Transverse colon (tissue), 4 donors: ENCODE results near the gene HOXC9. TPM values are rescaled to one million over a fixed set of nuclear protein-coding genes. Genes with fewer than 3 reads are reported as not detected.

Experiments used
- DNase-seq: peaks from one replicate; pipeline ENCODE4 v3.0.0-alpha.2; 2019
- H3K27ac ChIP-seq, 4 donors: fragments of 200-600 bp; sonication (generic); 2 replicates each; pipeline ENCODE4 v1.5.1; 2016 to 2018; ENCODE audit warnings: inconsistent platforms in 4 of 4
- H3K27me3 ChIP-seq: fragments of 200-600 bp; sonication (generic); 2 replicates; pipeline ENCODE4 v1.5.1; 2017; ENCODE audit warnings: inconsistent platforms
- H3K36me3 ChIP-seq, 4 donors: fragments of 200-600 bp; sonication (generic); 2 replicates each; pipeline ENCODE4 v1.5.1; 2017 to 2019; ENCODE audit warnings: inconsistent platforms in 4 of 4
- H3K4me1 ChIP-seq, 4 donors: fragments of 200-600 bp; sonication (generic); 2 replicates each; pipeline ENCODE4 v1.5.1; 2017 to 2020; ENCODE audit warnings: inconsistent platforms in 4 of 4
- H3K4me3 ChIP-seq, 4 donors: fragments of 200-600 bp; sonication (generic); 1 replicate in 1 of 4; 2 replicates in 3 of 4; pipeline versions ENCODE4 v1.5.1 to v1.6.1; 2017 to 2019; ENCODE audit warnings: inconsistent platforms in 4 of 4
- H3K9me3 ChIP-seq, 2 donors: fragments of 200-600 bp; sonication (generic); 2 replicates each; pipeline ENCODE4 v1.5.1; 2017 to 2019; ENCODE audit warnings: inconsistent platforms in 2 of 2
- EP300 ChIP-seq: sonication (generic); formaldehyde crosslinking; IDR thresholded peaks from one replicate; pipeline ENCODE4 v1.6.1; 2017; ENCODE audit warnings: antibody characterized with exemption, low read depth
- POLR2A ChIP-seq: fragments of 450-650 bp; IDR thresholded peaks from one replicate; pipeline ENCODE4 v1.6.1; 2016; ENCODE audit warnings: antibody characterized with exemption, mild to moderate bottlenecking, moderate library complexity
- POLR2AphosphoS5 ChIP-seq, 3 donors: sonication (generic); formaldehyde crosslinking; IDR thresholded peaks; one replicate each; pipeline ENCODE4 v1.6.1; 2016; ENCODE audit warnings: antibody characterized with exemption in 3 of 3
- WGBS, 2 donors: methylation state at CpG; one replicate each; pipeline ENCODE4 v1.1.5; 2018; ENCODE audit warnings: low coverage in 1 of 2; 5-methylcytosine and 5-hydroxymethylcytosine counted together
- in situ Hi-C, 4 donors: fragments of 200-750 bp; cut with MboI; loops; one replicate each; pipeline versions ENCODE4 v1.15.0 to v1.15.1; 2017; ENCODE audit warnings: low sequenced_read_pairs in 3 of 4, low pct_ligation_motif_present in 1 of 4, low pct_unique_long_range_greater_than_20kb in 1 of 4
- intact Hi-C: fragments of 100-400 bp; cut with DNase I; formaldehyde crosslinking; loops from one replicate; pipeline ENCODE4 v1.15.1; 2023; ENCODE audit warnings: low total_unique reads
- total RNA-seq, 4 donors: library from RNA; depleted of rRNA; stranded (reverse); fragments of >200 nt; gene quantifications; one replicate each; pipeline ENCODE4 v1.1.0, GENCODE V29; 2016
- TF ChIP-seq, protein P1 (sequence below), 5 experiments: fragments of 200-600 bp in 3 of 5; fragments of 450-650 bp in 2 of 5; sonication (generic) in 3 of 5; IDR thresholded peaks; 1 replicate in 2 of 5; 2 replicates in 3 of 5; pipeline ENCODE4 v1.5.1; 2016 to 2017; ENCODE audit warnings: antibody characterized with exemption in 5 of 5, inconsistent platforms in 3 of 5, mild to moderate bottlenecking in 2 of 5, moderate library complexity in 1 of 5

Gene HOXC9
- total RNA-seq, 4 donors from 2014 or later, result not detected

DNA sequence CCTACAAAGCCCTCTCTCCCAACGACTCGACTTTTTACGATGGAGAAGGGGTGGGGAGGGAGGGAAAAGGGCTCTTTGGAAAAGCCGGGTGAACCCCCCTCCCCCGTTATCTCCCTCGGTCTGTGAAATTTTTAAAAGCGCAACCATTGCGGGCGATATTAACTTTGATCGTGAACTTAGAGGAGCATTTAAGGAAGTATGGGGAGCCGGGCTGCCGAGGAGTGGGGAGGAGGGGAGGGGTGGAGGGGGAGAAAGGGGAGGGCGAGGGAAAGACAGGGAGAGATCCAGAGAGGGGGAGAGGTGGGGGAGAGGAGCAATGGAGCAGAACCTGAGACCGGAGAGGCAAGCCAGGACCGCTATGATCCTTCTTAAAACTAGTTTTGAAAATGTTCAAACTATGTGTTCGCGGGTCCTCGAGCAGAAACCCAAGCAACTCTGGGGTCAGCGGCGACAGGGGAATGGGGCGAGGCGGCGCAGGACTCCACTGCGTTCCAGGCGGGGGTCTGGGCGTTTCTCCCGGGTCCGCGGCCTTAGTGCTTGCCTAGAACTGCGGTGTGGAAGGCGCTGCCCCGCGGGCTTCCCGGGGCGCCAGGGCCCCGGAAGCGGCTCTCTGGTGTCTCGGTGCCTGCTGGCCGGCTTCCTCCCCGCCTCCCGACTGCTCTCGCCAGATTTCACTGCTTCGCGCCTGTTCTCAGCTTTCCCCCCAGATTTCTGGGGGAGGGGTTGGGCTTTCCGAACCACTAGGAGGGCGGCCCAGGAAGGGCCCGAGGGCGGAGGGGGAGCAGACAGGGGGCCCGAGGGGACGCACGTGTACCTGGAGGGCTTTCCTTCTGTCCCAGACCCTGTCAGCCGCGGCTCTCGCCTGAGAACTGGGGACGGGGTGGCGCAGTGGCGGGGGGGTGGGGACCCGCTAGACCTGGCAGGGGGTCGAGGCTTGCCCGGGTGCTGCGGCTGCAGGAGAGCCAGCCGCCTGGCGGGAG lies 25.6 kb upstream of the HOXC9 start, which contains the start of gene HOTAIR:
HOTAIR (minus strand) TSS at position 871 of the 980 bp plus-strand sequence.
- in situ Hi-C loops, result loop anchor here in 1 of 4 donors (25.0 kb wide), 1 partner anchor 187 kb away; no protein-coding TSS in a partner anchor
- DNase-seq, result no peak
- H3K4me1 ChIP-seq, result peaks cover 3 to 37% (median 21%) of the 10 kb centered on the region in 4 donors
- peaks cover 0 to 5% of the 10 kb centered on the region in 2 donors for H3K9me3 ChIP-seq
- no peak within 1 kb of the TSS for H3K27ac ChIP-seq
- peaks cover 100% of the 10 kb centered on the region for H3K27me3 ChIP-seq
- WGBS, 2 donors, result 3 to 13% methylated on average over 13 to 40 of the region's 63 CpGs
- TF ChIP-seq POLR2A, result no peak
- no peak for TF ChIP-seq POLR2AphosphoS5 (IDR thresholded peaks at IDR 0.05)
- TF ChIP-seq, protein P1, sequence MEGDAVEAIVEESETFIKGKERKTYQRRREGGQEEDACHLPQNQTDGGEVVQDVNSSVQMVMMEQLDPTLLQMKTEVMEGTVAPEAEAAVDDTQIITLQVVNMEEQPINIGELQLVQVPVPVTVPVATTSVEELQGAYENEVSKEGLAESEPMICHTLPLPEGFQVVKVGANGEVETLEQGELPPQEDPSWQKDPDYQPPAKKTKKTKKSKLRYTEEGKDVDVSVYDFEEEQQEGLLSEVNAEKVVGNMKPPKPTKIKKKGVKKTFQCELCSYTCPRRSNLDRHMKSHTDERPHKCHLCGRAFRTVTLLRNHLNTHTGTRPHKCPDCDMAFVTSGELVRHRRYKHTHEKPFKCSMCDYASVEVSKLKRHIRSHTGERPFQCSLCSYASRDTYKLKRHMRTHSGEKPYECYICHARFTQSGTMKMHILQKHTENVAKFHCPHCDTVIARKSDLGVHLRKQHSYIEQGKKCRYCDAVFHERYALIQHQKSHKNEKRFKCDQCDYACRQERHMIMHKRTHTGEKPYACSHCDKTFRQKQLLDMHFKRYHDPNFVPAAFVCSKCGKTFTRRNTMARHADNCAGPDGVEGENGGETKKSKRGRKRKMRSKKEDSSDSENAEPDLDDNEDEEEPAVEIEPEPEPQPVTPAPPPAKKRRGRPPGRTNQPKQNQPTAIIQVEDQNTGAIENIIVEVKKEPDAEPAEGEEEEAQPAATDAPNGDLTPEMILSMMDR (IDR thresholded peaks at IDR 0.05), result no peak
- no peak for TF ChIP-seq EP300
- no peaks in the 10 kb centered on the region for H3K36me3 ChIP-seq
- intact Hi-C loops, result no loop called here
- H3K4me3 ChIP-seq, result peak within 1 kb of the TSS in 1 of 4 donors; percentile 27

DNA sequence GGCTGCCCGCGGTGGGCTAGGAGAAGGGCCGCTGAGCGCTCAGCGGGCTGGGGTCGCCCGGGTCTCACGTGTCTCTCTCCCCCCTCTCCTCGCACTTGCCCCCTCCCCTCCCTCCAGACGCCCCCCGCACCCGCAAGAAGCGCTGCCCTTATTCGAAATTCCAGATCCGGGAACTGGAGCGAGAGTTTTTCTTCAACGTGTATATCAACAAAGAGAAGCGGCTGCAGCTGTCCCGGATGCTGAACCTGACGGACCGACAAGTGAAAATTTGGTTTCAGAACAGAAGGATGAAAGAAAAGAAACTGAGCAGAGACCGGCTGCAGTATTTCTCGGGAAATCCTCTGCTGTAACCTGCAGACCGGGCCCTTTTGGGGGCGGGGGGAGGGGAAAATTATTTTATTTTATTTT lies 24.9 kb upstream of the HOXC9 start:
- WGBS, 2 donors, result 32% methylated on average over 13 of the region's 25 CpGs; no CpG with 5 or more reads in 1 of the 2 donors
- TF ChIP-seq POLR2AphosphoS5 (IDR thresholded peaks at IDR 0.05) (no peak), EP300 (no peak), POLR2A (no peak)
- TF ChIP-seq, protein P1 (IDR thresholded peaks at IDR 0.05), result no peak
- Histone ChIP-seq H3K4me3 (peak overlapping the region in 1 of 4 donors; percentile 27), H3K4me1 (peaks cover 3 to 37% (median 21%) of the 10 kb centered on the region in 4 donors), H3K27me3 (peaks cover 100% of the 10 kb centered on the region), H3K9me3 (peaks cover 0 to 5% of the 10 kb centered on the region in 2 donors), H3K36me3 (no peaks in the 10 kb centered on the region), H3K27ac (no peak overlapping the region)
- intact Hi-C loops, result no loop called here
- no peak for DNase-seq
- in situ Hi-C loops, result loop anchor here in 1 of 4 donors (25.0 kb wide), 1 partner anchor 188 kb away; no protein-coding TSS in a partner anchor

DNA sequence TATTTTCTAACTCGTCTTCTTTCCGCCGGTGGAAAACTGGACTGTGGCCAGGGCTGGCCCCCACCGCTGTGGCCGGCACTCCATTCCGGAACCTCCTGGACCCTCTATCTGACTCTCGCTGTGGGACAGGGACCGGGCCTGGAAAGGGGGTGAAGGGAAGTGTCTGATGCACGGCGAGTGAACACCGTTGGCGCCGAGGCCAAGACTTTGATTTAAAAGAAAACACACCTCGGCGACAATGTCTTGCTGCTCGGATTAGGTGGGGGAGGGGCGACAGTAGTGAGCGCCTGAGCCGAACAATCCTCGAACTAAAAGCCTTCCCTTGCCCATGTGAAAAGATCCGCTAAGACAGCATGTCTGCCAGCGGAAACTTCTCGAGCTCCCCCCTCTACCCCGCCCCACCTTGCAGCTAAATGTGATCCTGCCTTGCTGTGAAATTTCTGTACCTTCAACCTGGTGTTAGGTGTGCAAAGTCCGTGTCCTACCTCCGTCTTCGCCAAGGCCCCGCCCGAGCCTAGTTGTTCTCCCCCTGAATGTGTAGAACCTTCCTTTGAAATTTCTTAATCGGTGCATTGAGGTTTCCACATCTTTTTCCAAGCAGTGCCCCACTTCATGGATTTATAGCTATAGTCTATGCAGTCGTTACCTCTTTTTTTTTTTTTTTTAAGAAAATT lies 24.3 kb upstream of the HOXC9 start:
- Histone ChIP-seq H3K4me3 (peak overlapping the region in 1 of 4 donors; percentile 27), H3K27ac (no peak overlapping the region), H3K36me3 (no peaks in the 10 kb centered on the region), H3K9me3 (peaks cover 0 to 5% of the 10 kb centered on the region in 2 donors), H3K4me1 (peaks cover 3 to 37% (median 21%) of the 10 kb centered on the region in 4 donors), H3K27me3 (peaks cover 100% of the 10 kb centered on the region)
- DNase-seq, result no peak
- in situ Hi-C loops, result loop anchor here in 1 of 4 donors (25.0 kb wide), 1 partner anchor 188 kb away; no protein-coding TSS in a partner anchor
- 37 to 41% methylated on average over 19 to 31 of the region's 31 CpGs for WGBS, 2 donors
- TF ChIP-seq, protein P1 (IDR thresholded peaks at IDR 0.05), result no peak
- no peak for TF ChIP-seq EP300
- no peak for TF ChIP-seq POLR2A
- no peak for TF ChIP-seq POLR2AphosphoS5 (IDR thresholded peaks at IDR 0.05)
- intact Hi-C loops, result no loop called here
